ENCODE data around the gene ZNF385A.
A peak's percentile ranks its signal among the peaks of the same experiment; 100 is the strongest.

Gene ZNF385A

GRCh38 chr12:54393743-54394142, 9.2 kb upstream of the ZNF385A start:
- TF ChIP-seq CTCF (IDR thresholded peaks at IDR 0.05; ENCODE audit: control insufficient read depth, extremely low read depth, insufficient read depth) = no peak
- H3K4me3 ChIP-seq (ENCODE audit: low read depth, low read length) = no peak overlapping the region
- DNase-seq (ENCODE audit: low read depth) = no peak

- H3K4me3 ChIP-seq (ENCODE audit: low read depth, low read length) = no peak overlapping the region
- no peak for TF ChIP-seq CTCF (IDR thresholded peaks at IDR 0.05; ENCODE audit: control insufficient read depth, extremely low read depth, insufficient read depth)
- DNase-seq (ENCODE audit: low read depth) = no peak
Measured at GRCh38 chr12:54393207-54393609, 8.7 kb upstream of the ZNF385A start.

- H3K4me3 ChIP-seq (ENCODE audit: low read depth, low read length) = no peak overlapping the region
Measured at GRCh38 chr12:54392485-54393206, 8.1 kb upstream of the ZNF385A start.

GRCh38 chr12:54390668-54391551, 6.4 kb upstream of the ZNF385A start:
- peak; percentile 43; the same call in 1 of the 2 replicates for TF ChIP-seq CTCF (IDR thresholded peaks at IDR 0.05; ENCODE audit: control insufficient read depth, extremely low read depth, insufficient read depth)
- peak overlapping the region; percentile 59 for H3K4me3 ChIP-seq (ENCODE audit: low read depth, low read length)
- no peak for DNase-seq (ENCODE audit: low read depth)

More at GRCh38 chr12:54392485-54393206, 8.1 kb upstream of the ZNF385A start:
- no peak for TF ChIP-seq CTCF (IDR thresholded peaks at IDR 0.05; ENCODE audit: control insufficient read depth, extremely low read depth, insufficient read depth)
- DNase-seq (ENCODE audit: low read depth) = no peak

GRCh38 chr12:54390176-54390667, 5.7 kb upstream of the ZNF385A start:
- H3K4me3 ChIP-seq (ENCODE audit: low read depth, low read length) = peak overlapping the region; percentile 59

More at GRCh38 chr12:54390176-54390667, 5.7 kb upstream of the ZNF385A start:
- TF ChIP-seq CTCF (IDR thresholded peaks at IDR 0.05; ENCODE audit: control insufficient read depth, extremely low read depth, insufficient read depth) = no peak
- no peak for DNase-seq (ENCODE audit: low read depth)

Data from LNCaP clone FGC (cell line).